Measurements from ENCODE around the gene MIOX.

DNA sequence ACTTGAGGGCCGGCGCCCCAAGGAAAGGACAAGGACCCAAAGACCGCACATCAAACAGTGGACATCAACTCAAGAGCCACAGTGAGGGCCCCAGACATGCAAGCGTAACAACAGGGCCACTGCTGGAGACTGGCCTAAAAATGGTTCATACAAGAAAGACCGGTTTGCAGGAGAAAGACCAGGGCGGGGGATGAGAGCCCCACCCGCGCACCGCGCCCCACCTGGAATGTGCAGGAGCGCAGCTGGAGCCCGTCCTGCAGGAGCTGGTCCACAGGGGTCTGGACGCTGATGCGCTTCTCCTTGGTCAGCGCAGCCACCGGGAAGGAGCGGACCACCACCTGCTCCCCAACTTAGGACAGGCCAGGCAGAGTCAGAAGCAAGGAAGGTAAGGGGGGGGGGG is 25.7 kb upstream of the MIOX start:
- no peak for TF ChIP-seq EZH2 (IDR thresholded peaks at IDR 0.05; ENCODE audit: borderline replicate concordance, low read depth, low read length, severe bottlenecking)
- TF ChIP-seq, protein P1, sequence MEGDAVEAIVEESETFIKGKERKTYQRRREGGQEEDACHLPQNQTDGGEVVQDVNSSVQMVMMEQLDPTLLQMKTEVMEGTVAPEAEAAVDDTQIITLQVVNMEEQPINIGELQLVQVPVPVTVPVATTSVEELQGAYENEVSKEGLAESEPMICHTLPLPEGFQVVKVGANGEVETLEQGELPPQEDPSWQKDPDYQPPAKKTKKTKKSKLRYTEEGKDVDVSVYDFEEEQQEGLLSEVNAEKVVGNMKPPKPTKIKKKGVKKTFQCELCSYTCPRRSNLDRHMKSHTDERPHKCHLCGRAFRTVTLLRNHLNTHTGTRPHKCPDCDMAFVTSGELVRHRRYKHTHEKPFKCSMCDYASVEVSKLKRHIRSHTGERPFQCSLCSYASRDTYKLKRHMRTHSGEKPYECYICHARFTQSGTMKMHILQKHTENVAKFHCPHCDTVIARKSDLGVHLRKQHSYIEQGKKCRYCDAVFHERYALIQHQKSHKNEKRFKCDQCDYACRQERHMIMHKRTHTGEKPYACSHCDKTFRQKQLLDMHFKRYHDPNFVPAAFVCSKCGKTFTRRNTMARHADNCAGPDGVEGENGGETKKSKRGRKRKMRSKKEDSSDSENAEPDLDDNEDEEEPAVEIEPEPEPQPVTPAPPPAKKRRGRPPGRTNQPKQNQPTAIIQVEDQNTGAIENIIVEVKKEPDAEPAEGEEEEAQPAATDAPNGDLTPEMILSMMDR (IDR thresholded peaks at IDR 0.05; ENCODE audit: extremely low read depth in 1 of 2, insufficient read depth in 1 of 2, low read depth in 1 of 2, low read length in 2 of 2) = no peak
